ENCODE results near the gene CFAP97. TPM values are rescaled to one million over a fixed set of nuclear protein-coding genes. Genes with fewer than 3 reads are reported as not detected.
"Not testable (repeated sequence)": the region's sequence is repeated elsewhere in the genome, so short reads cannot be mapped to it uniquely, and the experiment has no call there.

CFAP97 gene
- total and polyA plus RNA-seq, 2 experiments from 2014 or later, result 46.3 to 50.8 TPM

- Histone ChIP-seq H3K4me3 (0 out of 2 replicates have a peak overlapping the region, but pooled peaks have one; percentile 11), H3F3A (ENCODE audit: insufficient read depth) (no peaks in the 10 kb centered on the region), H3K27me3 (replicated peaks; ENCODE audit: insufficient read depth) (no peaks in the 10 kb centered on the region), H3K79me2 (ENCODE audit: insufficient read depth) (peaks cover 86% of the 10 kb centered on the region), H3K9me3 (ENCODE audit: low read depth) (no peaks in the 10 kb centered on the region), H3K9me2 (ENCODE audit: insufficient read depth) (no peaks in the 10 kb centered on the region), H3K4me1 (ENCODE audit: insufficient read depth) (peaks cover 16% of the 10 kb centered on the region), H3K27ac (no peak overlapping the region; the same call in 1 of the 2 replicates), H3K36me3 (ENCODE audit: low read depth) (no peaks in the 10 kb centered on the region), H2AFZ (no peak overlapping the region), H3K9ac (peak overlapping the region; percentile 11), H4K20me1 (ENCODE audit: insufficient read depth) (no peaks in the 10 kb centered on the region), H3K4me2 (ENCODE audit: unreplicated experiment) (peak overlapping the region; percentile 37)
- no peak for DNase-seq
- WGBS, 2 experiments (ENCODE audit: low coverage in 1 of 2, low lambda C conversion rate in 2 of 2, missing lambda C conversion rate in 2 of 2), result 88 to 100% methylated on average over 1 of the region's 1 CpG
- in situ Hi-C loops (cut with MboI), result no loop called here
- no peak for TF ChIP-seq EZH2 (IDR thresholded peaks at IDR 0.05; ENCODE audit: insufficient read depth, poor library complexity, severe bottlenecking)
- no peak for TF ChIP-seq EZH2phosphoT487 (IDR thresholded peaks at IDR 0.05; ENCODE audit: insufficient read depth, low read depth)
Observed at GRCh38 chr4:185246453-185246852, 42.7 kb upstream of the CFAP97 start.

GRCh38 chr4:185244763-185245162 lies 41.0 kb upstream of the CFAP97 start:
- no peak for TF ChIP-seq EZH2 (IDR thresholded peaks at IDR 0.05; ENCODE audit: insufficient read depth, poor library complexity, severe bottlenecking)
- TF ChIP-seq EZH2phosphoT487 (IDR thresholded peaks at IDR 0.05; ENCODE audit: insufficient read depth, low read depth), result no peak
- DNase-seq, result peak; percentile 13

GRCh38 chr4:185243879-185244278 lies 40.1 kb upstream of the CFAP97 start:
- Histone ChIP-seq H3K27me3 (replicated peaks; ENCODE audit: insufficient read depth) (no peaks in the 10 kb centered on the region), H3K9me2 (ENCODE audit: insufficient read depth) (no peaks in the 10 kb centered on the region), H4K20me1 (ENCODE audit: insufficient read depth) (no peaks in the 10 kb centered on the region), H2AFZ (no peak overlapping the region), H3K79me2 (ENCODE audit: insufficient read depth) (peaks cover 80% of the 10 kb centered on the region), H3F3A (ENCODE audit: insufficient read depth) (peaks cover 6% of the 10 kb centered on the region), H3K36me3 (ENCODE audit: low read depth) (no peaks in the 10 kb centered on the region), H3K4me1 (ENCODE audit: insufficient read depth) (peaks cover 18% of the 10 kb centered on the region), H3K27ac (no peak overlapping the region), H3K4me3 (no peak overlapping the region), H3K9ac (no peak overlapping the region), H3K9me3 (ENCODE audit: low read depth) (no peaks in the 10 kb centered on the region), H3K4me2 (ENCODE audit: unreplicated experiment) (no peak overlapping the region)
- in situ Hi-C loops (cut with MboI), result no loop called here
- 95 to 100% methylated on average over 4 of the region's 4 CpGs for WGBS, 2 experiments (ENCODE audit: low coverage in 1 of 2, low lambda C conversion rate in 2 of 2, missing lambda C conversion rate in 2 of 2)
- TF ChIP-seq EZH2phosphoT487 (IDR thresholded peaks at IDR 0.05; ENCODE audit: insufficient read depth, low read depth), result no peak
- TF ChIP-seq EZH2 (IDR thresholded peaks at IDR 0.05; ENCODE audit: insufficient read depth, poor library complexity, severe bottlenecking), result no peak
- no peak for DNase-seq

More at GRCh38 chr4:185244763-185245162, 41.0 kb upstream of the CFAP97 start:
- H3F3A ChIP-seq (ENCODE audit: insufficient read depth), result no peaks in the 10 kb centered on the region
- no peaks in the 10 kb centered on the region for H3K27me3 ChIP-seq (replicated peaks; ENCODE audit: insufficient read depth)
- no peaks in the 10 kb centered on the region for H3K9me3 ChIP-seq (ENCODE audit: low read depth)
- H3K9me2 ChIP-seq (ENCODE audit: insufficient read depth), result no peaks in the 10 kb centered on the region
- no peak overlapping the region for H2AFZ ChIP-seq
- H3K4me3 ChIP-seq, result no peak overlapping the region
- no peak overlapping the region for H3K9ac ChIP-seq
- no peak overlapping the region for H3K4me2 ChIP-seq (ENCODE audit: unreplicated experiment)
- WGBS, 2 experiments (ENCODE audit: low coverage in 1 of 2, low lambda C conversion rate in 2 of 2, missing lambda C conversion rate in 2 of 2), result 37 to 38% methylated on average over 4 of the region's 4 CpGs
- no peak overlapping the region for H3K27ac ChIP-seq
- H4K20me1 ChIP-seq (ENCODE audit: insufficient read depth), result no peaks in the 10 kb centered on the region
- H3K36me3 ChIP-seq (ENCODE audit: low read depth), result no peaks in the 10 kb centered on the region
- H3K4me1 ChIP-seq (ENCODE audit: insufficient read depth), result peaks cover 16% of the 10 kb centered on the region
- H3K79me2 ChIP-seq (ENCODE audit: insufficient read depth), result peaks cover 80% of the 10 kb centered on the region
- in situ Hi-C loops (cut with MboI), result no loop called here

- H3K4me3 ChIP-seq, result no peak overlapping the region
- peaks cover 72% of the 10 kb centered on the region for H3K79me2 ChIP-seq (ENCODE audit: insufficient read depth)
- H3K27ac ChIP-seq, result no peak overlapping the region
- H3K27me3 ChIP-seq (replicated peaks; ENCODE audit: insufficient read depth), result no peaks in the 10 kb centered on the region
- 93 to 98% methylated on average over 5 to 6 of the region's 6 CpGs for WGBS, 2 experiments (ENCODE audit: low coverage in 1 of 2, low lambda C conversion rate in 2 of 2, missing lambda C conversion rate in 2 of 2)
- no peaks in the 10 kb centered on the region for H4K20me1 ChIP-seq (ENCODE audit: insufficient read depth)
- H3K4me1 ChIP-seq (ENCODE audit: insufficient read depth), result peaks cover 25% of the 10 kb centered on the region
- TF ChIP-seq EZH2phosphoT487 (IDR thresholded peaks at IDR 0.05; ENCODE audit: insufficient read depth, low read depth) (no peak), EZH2 (IDR thresholded peaks at IDR 0.05; ENCODE audit: insufficient read depth, poor library complexity, severe bottlenecking) (no peak)
- H3K9me2 ChIP-seq (ENCODE audit: insufficient read depth), result no peaks in the 10 kb centered on the region
- in situ Hi-C loops (cut with MboI), result no loop called here
- H3K36me3 ChIP-seq (ENCODE audit: low read depth), result no peaks in the 10 kb centered on the region
- DNase-seq, result peak; percentile 18
- no peaks in the 10 kb centered on the region for H3K9me3 ChIP-seq (ENCODE audit: low read depth)
- no peak overlapping the region for H2AFZ ChIP-seq
- no peak overlapping the region for H3K4me2 ChIP-seq (ENCODE audit: unreplicated experiment)
- peaks cover 16% of the 10 kb centered on the region for H3F3A ChIP-seq (ENCODE audit: insufficient read depth)
- no peak overlapping the region for H3K9ac ChIP-seq
Observed at GRCh38 chr4:185242749-185243533, 39.1 kb upstream of the CFAP97 start.

GRCh38 chr4:185240486-185240885 lies 36.7 kb upstream of the CFAP97 start:
- H3K27me3 ChIP-seq (replicated peaks; ENCODE audit: insufficient read depth); H3K4me2 ChIP-seq (ENCODE audit: unreplicated experiment); DNase-seq; H3K9me2 ChIP-seq (ENCODE audit: insufficient read depth); H3K36me3 ChIP-seq (ENCODE audit: low read depth); H3K9me3 ChIP-seq (ENCODE audit: low read depth); H3K9ac ChIP-seq; H2AFZ ChIP-seq; H3K27ac ChIP-seq; H4K20me1 ChIP-seq (ENCODE audit: insufficient read depth); H3K4me3 ChIP-seq; in situ Hi-C loops (cut with MboI): not testable (repeated sequence)
- peaks cover 71% of the 10 kb centered on the region for H3K79me2 ChIP-seq (ENCODE audit: insufficient read depth)
- H3K4me1 ChIP-seq (ENCODE audit: insufficient read depth), result peaks cover 22% of the 10 kb centered on the region
- 95% methylated on average over 20 of the region's 32 CpGs; no CpG with 5 or more reads in 1 of the 2 experiments for WGBS, 2 experiments (ENCODE audit: low coverage in 1 of 2, low lambda C conversion rate in 2 of 2, missing lambda C conversion rate in 2 of 2)
- peaks cover 25% of the 10 kb centered on the region for H3F3A ChIP-seq (ENCODE audit: insufficient read depth)

Measured in GM23248 (cell line).